ENCODE measurements around the gene NFATC1.

The NFATC1 gene

GRCh38 chr18:79458131-79458838 lies 62.6 kb downstream of the NFATC1 start:
- DNase-seq (ENCODE audit: low read depth) = peak; percentile 50

DNA sequence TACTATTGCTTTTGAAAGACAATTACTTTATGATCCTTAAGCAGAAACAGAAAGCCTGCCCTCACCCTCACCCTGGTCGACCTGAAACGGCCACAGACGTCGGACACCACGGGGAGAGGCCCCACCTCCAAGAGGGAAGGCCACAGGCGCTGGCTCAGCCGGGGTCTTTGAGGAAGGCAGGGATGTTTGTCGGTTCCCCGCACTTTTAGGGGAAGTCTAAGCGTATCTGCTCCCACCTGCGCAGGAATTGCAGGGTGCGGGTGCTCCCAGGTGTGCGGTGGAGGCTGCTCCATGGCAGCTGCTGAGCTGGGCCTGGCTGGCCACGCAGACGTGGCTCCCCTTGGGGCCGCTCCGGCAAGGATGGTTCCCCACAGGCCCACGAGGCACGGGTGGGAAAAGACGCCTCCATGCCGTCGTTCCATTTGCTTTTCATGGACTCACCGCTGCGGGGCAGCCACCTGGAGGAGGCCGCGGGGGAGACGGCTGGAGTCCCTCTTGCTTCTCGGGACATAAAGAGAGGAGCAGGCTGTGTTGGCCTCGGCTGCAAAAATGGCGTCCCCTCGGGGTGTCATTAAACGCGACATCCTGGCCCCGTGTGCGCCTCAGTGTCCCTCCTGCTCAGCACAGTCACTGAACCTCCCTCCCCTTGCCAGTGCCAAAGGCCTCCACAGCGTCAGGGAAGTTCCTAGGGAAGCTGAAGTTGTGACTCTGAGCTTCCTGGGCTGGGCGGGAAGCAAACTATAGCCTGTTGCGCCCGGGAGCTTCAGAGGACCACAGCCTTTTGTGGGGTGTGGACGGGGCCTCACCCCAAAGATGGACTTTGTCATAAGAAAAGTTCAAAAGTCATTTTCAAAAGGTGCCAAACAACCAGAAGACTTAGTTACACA lies 63.4 kb downstream of the NFATC1 start:
- no peak for DNase-seq (ENCODE audit: low read depth)

GRCh38 chr18:79459946-79460480 lies 64.3 kb downstream of the NFATC1 start:
- no peak for DNase-seq (ENCODE audit: low read depth)

DNA sequence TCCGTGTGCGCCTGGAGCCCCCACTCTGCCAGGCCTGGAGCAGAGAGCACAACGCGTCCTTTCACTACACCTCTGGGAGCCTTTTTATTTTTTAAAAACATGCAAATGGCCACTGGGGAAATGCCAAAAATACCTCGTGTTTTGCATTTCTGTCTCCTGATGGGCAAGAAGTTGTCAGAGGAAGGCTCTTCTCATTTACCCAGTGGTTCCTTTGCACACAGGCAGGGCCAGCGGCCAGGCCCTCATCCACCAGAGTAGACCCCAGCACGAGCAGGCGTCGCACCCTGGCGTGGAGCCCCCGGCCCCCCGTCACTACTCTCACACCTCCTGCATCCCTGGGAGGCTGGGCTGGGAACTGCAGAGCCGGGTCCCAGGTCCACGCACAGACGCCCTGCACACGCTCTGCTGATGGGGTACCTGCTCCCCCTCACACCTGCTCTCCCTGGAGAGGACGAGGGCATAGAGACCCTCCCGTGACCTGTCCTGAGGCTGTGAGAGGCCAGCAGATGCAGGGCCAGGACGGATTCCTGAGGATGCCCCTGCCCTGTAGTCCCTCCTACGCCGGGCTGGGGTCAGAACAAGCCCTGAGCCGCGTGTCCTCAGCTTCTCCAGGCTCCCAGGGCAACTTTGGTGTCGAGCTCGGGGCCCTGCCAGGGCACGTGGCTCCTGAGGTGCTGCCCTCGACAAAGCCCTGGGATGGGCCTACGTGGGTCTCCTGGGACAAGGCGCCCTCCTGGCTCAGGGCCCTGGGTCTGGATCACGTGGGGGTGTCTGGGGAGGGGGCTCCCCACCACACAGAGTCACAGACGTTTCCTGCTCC lies 65.0 kb downstream of the NFATC1 start:
- DNase-seq (ENCODE audit: low read depth) = no peak

DNA sequence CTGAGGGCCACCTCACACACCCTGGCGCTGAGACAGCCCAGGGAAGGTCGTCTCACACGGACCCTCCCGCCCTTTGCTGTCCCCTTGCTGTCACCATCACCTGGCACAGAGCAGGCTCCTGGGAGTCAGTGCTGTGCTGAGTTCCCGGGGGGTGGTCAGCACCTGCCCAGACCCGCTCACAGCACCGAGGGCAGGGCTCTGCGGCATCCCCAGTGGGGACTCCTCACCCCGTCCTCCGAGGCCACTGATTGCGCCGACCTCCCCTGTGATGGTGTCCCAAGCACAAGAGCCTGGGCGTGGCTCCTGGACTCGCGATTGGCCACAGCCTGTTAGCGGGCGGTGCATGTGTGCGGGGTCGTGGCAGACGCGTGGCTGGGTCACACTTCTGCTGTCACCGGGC lies 65.9 kb downstream of the NFATC1 start:
- DNase-seq (ENCODE audit: low read depth) = no peak

- DNase-seq (ENCODE audit: low read depth) = no peak
These were observed 67.8 kb downstream of the NFATC1 start for GRCh38 chr18:79463424-79463960.

- no peak for DNase-seq (ENCODE audit: low read depth)
These were observed 69.8 kb downstream of the NFATC1 start for GRCh38 chr18:79465392-79465991.

- DNase-seq (ENCODE audit: low read depth) = no peak
These were observed 70.9 kb downstream of the NFATC1 start for GRCh38 chr18:79466591-79466990.

- DNase-seq (ENCODE audit: low read depth) = no peak
These were observed 71.4 kb downstream of the NFATC1 start for GRCh38 chr18:79467126-79467525.

DNA sequence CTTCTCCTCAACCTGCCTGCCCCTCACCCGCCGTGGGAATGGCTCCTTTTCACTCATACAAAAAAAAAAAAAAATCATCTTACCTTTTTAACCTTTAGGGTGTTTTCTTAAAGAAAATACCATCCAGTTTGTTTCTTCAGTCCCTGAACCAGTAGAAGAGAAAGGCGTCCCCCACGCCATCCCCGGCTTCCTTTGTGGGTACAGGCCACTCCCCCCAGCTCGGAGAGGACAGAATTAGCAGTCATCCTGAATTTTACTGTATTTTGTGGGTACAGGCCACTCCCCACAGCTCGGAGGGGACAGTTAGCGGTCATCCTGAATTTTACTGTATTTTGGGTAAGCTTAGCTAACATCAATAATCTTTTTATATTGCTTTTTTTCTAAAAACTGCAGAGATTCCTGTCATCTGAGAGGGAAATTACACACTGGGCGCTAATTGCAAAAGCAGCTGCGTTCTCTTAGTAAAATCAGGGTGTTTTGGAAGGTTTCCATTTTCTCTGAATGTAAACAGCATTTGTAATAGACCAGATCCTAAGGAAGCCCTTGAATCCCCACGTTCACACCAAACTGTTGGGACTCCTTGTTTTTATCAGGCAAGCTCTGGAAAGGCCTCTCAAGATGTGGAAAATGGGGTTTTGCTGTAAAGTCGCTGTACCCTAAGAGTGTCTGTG lies 72.5 kb downstream of the NFATC1 start:
- DNase-seq (ENCODE audit: low read depth) = no peak

DNA sequence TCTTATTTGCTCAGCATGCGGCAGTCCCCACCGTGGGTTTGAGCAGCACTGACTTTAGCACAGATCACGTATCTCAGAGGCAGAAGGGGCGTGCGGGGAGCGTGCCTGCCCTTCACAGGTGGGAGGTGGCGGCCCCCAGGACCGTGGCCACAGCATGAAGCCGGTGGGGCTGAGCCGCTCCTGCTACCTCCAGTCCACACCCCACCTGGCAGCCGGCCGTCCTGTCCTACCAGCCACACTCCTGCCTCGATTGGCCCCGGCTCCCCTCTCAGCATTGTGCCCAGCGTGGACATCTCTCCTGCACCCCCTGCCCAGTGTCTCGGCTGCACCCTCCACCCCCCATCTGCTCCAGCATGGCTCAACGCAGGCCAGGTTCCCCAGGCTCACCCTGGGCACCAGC lies 73.6 kb downstream of the NFATC1 start:
- no peak for DNase-seq (ENCODE audit: low read depth)

- DNase-seq (ENCODE audit: low read depth) = no peak
These were observed 74.2 kb downstream of the NFATC1 start for GRCh38 chr18:79469751-79470505.

- no peak for DNase-seq (ENCODE audit: low read depth)
These were observed 74.8 kb downstream of the NFATC1 start for GRCh38 chr18:79470547-79470946.

GRCh38 chr18:79471046-79471445 lies 75.3 kb downstream of the NFATC1 start:
- DNase-seq (ENCODE audit: low read depth) = no peak

- DNase-seq (ENCODE audit: low read depth) = no peak
These were observed 75.9 kb downstream of the NFATC1 start for GRCh38 chr18:79471597-79471996.

DNA sequence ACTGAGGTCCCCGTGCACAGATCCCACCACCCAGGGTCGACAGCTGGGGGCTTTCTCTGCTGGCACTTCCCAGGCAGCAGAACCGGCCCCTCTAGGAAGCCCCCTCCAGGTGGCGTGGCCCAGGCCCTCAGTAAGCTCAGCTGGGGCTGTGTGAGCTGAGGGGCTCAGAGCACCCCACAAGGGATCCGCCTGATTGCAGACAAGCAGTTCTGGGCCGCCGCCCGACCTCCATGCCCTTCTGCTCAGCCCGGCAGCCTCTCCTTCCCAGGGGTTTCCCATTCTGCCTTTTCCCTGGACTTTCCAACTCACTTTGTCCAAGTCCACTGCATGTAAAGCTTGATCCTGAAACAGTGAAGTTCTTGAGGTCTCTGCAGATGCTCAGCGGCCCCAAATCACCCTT lies 76.4 kb downstream of the NFATC1 start:
- DNase-seq (ENCODE audit: low read depth) = no peak

- no peak for DNase-seq (ENCODE audit: low read depth)
These were observed 77.2 kb downstream of the NFATC1 start for GRCh38 chr18:79472946-79473345.

- no peak for DNase-seq (ENCODE audit: low read depth)
These were observed 80.5 kb downstream of the NFATC1 start for GRCh38 chr18:79476031-79476917.

DNA sequence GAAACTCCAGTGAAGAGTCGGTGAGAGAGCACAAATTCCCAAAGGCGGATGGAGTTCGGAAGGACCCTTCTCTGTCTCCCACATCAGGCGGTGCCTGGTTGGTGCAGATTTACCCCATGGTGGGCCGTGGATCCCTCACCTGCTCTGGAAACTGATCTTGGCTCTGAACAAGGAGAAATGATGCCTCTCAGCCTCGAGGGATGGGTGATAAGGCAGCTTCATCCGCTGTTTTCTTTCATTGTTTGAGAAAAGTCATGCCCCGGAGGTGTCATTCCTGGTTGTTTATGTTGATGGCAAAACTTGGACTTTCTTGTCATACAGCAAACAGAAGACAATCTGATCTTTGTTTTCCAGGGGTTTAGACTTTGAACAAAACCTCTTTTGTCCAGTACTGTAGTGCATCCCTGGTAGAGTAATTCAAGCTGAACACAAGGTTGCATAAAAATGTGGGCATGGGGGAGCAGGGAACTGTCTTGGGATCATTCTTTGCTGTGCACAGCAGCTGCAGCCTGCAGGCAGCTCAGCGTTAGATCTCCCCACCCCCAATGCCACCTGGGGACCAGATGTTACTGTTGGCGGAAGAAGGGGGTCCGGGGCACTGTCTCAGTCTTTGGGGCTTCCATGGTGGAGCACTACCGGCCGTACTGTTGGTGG lies 81.3 kb downstream of the NFATC1 start:
- no peak for DNase-seq (ENCODE audit: low read depth)
